AG20443 (cell line): Measurements from ENCODE around the gene PROZ.

Experiments used
- DNase-seq: peaks from one replicate; pipeline ENCODE4 v3.0.0; 2012; ENCODE audit warnings: low spot score, mixed read lengths

Gene PROZ

GRCh38 chr13:113178896-113179167 lies 20.4 kb downstream of the PROZ start:
- DNase-seq = no peak

GRCh38 chr13:113179374-113180230 lies 21.2 kb downstream of the PROZ start:
- no peak for DNase-seq

GRCh38 chr13:113182046-113182445 lies 23.6 kb downstream of the PROZ start:
- DNase-seq = no peak

- DNase-seq = no peak
Measured at GRCh38 chr13:113183450-113184129, 25.1 kb downstream of the PROZ start.

- no peak for DNase-seq
Measured at GRCh38 chr13:113184568-113185440, 26.4 kb downstream of the PROZ start.

- DNase-seq = no peak
Measured at GRCh38 chr13:113186061-113186900, 27.8 kb downstream of the PROZ start.

- peak; percentile 97 for DNase-seq
Measured at GRCh38 chr13:113187263-113187669, 28.8 kb downstream of the PROZ start.

GRCh38 chr13:113187883-113188665 lies 29.6 kb downstream of the PROZ start:
- no peak for DNase-seq

GRCh38 chr13:113190181-113190580 lies 31.7 kb downstream of the PROZ start:
- no peak for DNase-seq

- DNase-seq = no peak
Measured at GRCh38 chr13:113192279-113192678, 33.8 kb downstream of the PROZ start.

- peak; percentile 42 for DNase-seq
Measured at GRCh38 chr13:113192902-113193301, 34.5 kb downstream of the PROZ start.

- DNase-seq = no peak
Measured at GRCh38 chr13:113195360-113195759, 36.9 kb downstream of the PROZ start.

- DNase-seq = no peak
Measured at GRCh38 chr13:113196970-113197737, 38.7 kb downstream of the PROZ start.

- no peak for DNase-seq
Measured at GRCh38 chr13:113201815-113202214, 43.4 kb downstream of the PROZ start.

- DNase-seq = no peak
Measured at GRCh38 chr13:113202912-113203311, 44.5 kb downstream of the PROZ start.

- no peak for DNase-seq
Measured at GRCh38 chr13:113203507-113204377, 45.3 kb downstream of the PROZ start.

GRCh38 chr13:113204378-113204734 lies 45.9 kb downstream of the PROZ start:
- DNase-seq = no peak

- DNase-seq = no peak
Measured at GRCh38 chr13:113205428-113205931, 47.0 kb downstream of the PROZ start.

GRCh38 chr13:113207460-113207859 lies 49.0 kb downstream of the PROZ start:
- no peak for DNase-seq
